NCI-H146 treated with DMSO at 0.1 percent for 48 hours (cell line): ENCODE measurements around the gene PRPF6.

Source experiments
- DNase-seq: peaks from one replicate; lab custom pipeline; 2025; ENCODE audit not compliant: unreplicated experiment; lab: John Stamatoyannopoulos, UW

Gene PRPF6

DNA sequence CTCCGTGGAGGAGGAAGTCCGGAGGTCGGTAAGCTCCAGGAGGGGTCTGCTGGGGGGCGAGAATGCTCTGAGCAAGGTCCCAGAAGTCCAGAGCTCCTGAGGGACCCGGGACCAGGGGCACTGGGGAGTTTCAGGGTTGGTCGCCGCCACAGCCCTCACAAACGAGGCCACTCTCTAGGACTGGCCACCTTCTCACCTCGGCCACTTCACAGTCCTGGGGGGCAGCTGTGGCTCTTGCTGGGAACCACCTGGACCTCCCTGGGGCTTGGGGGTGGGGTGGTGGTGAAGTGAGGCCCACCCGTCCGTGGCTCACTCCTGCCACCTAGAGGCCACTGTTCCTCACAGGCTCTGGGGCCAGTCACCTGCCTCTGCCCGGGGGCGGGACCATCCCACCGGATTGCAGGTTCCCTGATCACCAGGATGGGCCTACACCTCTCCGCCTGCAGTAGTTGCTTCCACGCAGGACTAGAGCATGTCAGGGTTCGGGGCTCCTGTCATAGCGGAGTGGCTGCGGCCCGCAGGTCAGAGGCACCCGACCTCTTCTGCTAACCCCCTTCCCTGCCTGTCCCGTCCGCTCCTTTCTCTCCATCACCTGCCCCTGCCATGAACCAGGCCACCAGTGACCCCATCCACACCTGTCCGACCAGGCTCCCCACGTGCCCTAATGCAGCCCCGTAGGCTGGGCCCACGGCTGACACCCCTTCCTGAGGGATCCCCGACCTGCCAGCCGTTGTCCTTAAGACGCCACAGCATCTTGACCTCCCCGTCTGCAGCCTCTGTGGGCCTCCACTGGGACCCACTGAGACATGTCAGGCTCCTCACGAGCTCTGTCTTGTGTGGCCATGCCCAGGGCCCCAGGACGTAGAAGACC, 76.9 kb downstream of the PRPF6 start:
- DNase-seq: peak; percentile 50

GRCh38 chr20:64058536-64058935, 77.6 kb downstream of the PRPF6 start:
- DNase-seq: no peak

DNA sequence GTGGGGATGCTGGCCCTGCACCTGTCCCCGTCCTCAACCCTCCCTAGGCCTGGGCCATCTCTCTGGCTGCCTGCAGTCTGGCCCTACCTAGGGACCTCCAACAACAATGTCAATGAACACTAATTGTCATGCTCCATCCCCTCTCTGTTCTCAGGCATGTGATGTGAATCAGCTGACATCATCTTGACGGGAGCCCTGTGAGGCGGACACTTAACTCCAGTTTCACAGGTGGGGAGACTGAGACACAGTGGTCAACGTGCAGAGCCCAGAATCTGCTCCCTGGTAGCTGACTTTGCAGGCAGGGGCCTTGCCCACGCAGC, 81.3 kb downstream of the PRPF6 start:
- no peak for DNase-seq

DNA sequence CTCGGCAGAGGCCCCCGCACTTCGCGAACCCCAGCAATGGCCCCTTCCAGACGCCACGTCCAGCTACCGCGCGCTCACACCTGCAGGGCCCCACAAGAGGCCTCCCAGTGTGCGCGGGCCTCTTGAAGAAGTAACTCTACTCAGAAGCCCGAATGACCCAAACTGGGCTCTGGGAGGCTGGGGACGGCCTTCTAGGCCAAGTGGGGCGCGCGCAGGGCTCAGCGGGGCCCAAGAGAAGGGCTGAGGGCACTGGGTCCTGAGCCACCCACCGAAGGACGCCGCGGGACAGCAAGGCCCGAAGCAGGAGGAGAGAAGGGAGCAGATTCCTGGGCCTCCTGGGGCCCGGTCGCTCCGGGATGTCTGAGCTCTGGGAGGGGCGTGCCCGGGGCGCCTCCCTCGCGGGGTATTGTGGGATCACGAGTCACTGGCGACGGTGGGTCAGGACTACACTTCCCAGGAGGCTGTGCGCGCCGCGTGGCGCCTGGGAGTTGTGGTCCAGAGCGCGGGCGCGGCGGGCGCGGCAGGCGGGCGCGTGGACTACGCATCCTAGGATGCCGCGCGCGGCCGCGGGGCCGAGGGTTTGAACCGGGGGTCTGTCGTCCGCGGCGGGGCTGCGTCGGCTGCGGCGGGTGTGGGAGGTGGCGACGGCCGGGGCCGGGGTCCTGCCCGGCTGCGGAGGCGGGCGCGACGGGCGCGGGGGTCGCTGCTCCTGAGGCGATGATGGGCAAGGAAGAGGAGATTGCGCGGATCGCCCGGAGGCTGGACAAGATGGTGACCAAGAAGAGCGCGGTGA, 81.9 kb downstream of the PRPF6 start, which contains the start of gene TCEA2:
Gene TCEA2 (plus strand): TSS at position 603 of the 793 bp plus-strand sequence. CDS start 115 bp downstream, at position 718.
- DNase-seq: peak; percentile 88

DNA sequence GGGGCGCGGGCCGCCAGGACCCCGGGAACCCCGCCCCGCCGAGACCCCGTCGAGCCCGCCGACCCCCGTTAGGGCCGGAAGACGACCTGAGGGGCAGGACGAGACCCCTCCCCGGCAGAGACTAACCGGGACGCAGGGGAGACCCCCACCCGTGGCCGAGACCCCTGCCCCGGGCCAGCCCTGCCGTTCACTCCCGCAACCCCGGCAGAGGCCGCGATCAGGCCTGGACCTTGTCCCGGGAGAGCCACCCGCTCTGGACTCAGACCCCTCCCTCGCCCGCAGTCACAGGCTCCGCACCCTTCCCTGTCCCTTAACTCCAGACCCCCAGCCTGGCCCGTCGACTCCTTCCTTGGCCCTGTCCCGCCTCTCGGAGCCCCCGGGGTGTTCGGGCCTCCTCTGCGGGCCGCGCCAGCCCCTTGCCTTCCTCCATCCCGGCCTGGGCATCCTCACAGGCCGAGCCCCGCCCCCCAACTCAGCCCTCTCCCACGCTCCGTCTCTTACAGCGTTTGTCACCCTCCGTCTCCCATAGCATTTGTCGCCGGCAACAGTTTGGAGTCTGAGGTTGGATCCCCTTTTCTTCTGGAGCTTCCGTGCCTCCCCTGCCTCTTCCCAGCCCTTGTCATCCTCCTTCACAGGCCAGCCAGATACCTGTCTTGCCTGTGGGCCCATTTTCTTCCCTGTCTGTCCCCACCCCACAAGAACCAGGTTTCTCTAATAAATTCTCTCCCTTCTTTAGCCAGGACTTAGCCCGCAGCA, 82.6 kb downstream of the PRPF6 start:
- DNase-seq: no peak

- no peak for DNase-seq
Measured at GRCh38 chr20:64064145-64064698, 83.3 kb downstream of the PRPF6 start.

GRCh38 chr20:64065062-64065973, 84.4 kb downstream of the PRPF6 start:
- peak; percentile 19 for DNase-seq

- no peak for DNase-seq
Measured at GRCh38 chr20:64065974-64066343, 85.0 kb downstream of the PRPF6 start.

DNA sequence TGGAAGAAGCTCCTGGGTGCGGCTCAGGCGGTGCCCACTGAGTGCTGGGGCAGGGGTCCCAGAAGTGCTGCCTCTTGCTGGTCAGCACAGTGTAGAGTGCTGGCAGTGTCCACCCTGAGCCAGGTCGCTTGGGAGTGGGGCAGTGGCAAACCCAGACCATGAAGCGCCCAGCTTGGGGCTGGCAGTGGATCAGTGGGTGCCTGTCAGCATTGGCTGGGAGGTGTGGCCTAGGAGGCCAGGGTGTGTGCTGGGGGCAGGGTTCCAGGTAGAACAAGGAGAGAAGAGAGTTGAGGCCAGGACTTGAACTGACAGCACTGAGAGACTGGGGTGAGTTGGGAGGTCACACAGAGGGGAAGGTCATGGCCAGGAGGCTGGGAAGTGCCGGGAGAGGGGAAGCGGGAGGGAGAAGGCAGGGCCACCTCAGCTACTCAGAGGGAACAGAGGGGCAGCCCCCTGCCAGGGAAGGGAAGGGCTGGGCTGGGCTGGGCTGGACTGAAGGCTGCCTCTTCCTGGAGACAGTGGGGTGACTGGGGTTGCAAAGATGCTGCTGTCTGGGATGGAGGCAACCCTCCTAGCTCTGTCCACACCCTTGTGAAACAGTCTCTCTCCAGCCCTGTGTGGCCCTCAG, 86.2 kb downstream of the PRPF6 start:
- no peak for DNase-seq

DNA sequence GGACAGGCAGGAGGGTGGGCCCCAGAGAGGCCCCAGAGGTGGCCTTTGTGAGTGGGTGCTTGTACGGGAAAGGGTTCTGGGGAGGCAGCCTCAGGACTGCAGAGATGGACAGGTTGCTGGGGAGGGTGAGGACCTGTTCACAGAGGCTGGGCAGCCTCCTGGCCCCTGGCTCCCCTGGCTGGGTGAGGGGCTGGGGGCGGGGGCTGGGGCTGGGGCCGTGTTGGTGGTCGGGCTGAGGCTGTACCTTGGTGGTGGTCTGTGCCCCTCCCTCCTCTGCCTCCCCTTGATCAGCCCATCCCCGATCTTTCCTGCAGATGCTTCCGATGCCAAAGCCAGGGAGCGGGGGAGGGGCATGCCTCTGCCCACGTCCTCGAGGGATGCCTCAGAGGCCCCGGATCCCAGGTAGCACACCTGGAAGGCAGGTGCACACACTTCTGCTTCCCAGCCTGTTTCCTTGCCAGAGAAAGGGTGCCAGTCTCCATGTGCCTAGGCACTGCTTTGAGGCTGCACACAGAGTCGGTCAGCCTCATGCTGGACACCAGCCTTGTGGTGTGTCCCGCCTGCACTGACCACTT, 86.9 kb downstream of the PRPF6 start:
- DNase-seq: no peak

DNA sequence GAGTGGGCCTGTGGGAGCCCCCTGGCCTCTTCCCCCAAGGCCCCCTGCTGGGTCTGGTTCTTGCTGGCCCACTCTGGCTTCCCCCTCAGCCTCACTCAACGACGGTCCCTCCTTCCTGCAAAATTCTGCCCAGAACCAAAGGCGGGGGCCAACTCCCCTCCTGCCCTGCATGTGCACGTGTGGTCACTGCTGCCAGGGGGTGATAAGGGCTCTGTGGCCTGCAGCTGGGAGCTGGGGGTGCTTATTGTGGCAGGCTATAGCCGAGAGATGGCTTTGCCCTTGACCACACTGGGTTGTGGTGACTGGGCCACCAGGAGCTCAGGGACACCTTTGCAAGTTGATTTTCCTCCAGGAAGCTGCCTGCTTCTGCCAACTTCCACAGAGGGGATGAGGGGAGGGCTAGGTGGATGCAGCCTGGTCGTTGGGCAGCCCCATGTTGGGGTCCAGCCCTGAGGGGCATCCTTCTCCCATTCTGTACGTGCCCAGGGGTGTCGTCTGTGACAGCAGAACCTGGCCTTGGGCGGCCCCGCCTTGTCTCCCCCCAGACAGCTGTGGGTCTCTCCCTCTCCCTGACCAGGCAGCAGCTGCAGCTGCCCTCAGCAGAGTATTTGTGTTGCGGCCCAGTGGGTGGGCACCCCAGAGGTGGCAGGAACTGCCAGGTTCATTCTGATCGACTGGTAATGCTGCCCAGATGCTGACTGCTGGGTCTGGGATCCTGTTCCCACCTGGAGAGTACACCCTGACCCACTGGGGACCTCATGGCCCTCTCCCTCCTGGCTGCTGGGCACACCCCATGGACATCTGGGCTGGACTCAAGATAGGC, 87.7 kb downstream of the PRPF6 start:
- no peak for DNase-seq

GRCh38 chr20:64069209-64069613, 88.3 kb downstream of the PRPF6 start:
- DNase-seq: no peak

DNA sequence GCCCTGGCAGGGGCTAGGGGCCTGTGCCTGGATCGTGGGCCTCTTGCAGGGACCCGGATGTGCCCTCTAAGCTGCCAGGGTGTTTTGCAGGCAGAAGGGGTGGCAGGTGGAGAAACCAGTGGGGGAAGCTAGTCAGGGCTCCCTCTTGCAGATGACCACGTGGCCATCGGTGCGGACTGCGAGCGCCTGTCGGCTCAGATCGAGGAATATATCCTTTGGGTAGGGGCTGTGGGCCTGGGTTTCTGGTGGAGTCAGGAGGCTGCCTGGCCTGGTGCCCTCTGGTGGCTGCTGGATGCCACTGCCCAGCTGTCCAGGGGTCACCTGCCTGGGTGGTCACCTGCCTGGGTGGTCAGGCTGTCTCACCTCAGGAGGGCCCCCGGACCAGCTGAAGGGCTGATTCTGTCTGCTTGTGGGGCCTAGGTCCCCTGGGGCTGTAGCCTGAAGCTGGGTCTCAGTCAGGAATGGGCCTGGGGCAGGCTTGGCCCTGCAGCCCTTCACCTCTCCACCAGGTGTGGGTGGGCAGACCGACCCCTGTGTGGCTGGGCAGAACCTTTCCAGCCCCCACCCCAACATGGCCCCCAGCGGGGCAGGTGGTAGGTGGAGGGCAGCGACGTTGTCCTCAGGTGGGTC, 88.8 kb downstream of the PRPF6 start:
- no peak for DNase-seq

GRCh38 chr20:64070244-64070993, 89.5 kb downstream of the PRPF6 start:
- no peak for DNase-seq

DNA sequence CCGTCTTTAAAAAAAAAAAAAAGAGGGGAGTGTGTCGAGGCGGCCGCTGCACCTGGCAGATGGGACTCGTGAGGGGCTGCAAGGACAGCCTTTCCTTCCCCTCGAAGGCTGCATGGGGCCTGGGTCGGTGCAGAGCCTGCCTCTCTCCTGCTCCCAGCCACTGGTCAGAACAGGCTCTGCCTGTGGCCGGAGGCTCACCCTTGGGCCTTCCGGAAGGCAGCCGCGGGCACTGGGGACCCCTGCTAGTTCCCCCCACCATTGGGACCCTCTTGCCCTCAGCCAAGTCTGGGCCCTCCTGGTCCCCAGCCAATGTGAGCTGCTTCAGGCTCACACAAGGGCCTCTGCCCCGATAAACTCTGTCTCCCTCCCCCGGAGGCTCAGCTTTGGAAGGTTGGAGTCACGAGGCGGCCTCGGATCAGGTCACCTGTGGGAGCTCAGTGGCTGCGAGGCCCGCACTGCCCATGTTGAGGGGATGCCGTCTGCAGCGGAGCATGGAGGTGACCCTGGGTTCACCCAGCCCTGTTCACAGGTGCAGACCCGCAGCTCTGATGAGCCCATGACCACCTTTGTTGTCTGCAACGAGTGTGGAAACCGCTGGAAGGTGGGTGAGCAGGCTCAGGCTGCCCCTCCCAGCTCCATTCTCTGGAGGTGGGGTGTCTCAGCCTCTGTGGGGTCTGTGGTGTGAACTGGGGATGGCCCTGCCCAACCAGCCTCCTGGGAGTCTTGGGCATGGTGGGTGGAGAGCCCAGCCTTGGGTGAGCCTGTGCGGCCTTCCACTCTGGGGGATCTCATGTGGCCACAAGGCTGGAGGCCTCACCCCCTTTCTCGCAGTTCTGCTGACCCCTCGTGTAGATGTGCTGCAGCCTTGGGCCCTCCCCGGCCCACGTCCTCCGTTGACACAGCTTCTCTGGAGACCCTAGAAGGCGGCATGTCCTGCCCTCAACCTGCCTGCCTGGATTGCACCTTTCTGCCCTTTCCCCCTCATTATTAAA, 90.7 kb downstream of the PRPF6 start:
- no peak for DNase-seq

DNA sequence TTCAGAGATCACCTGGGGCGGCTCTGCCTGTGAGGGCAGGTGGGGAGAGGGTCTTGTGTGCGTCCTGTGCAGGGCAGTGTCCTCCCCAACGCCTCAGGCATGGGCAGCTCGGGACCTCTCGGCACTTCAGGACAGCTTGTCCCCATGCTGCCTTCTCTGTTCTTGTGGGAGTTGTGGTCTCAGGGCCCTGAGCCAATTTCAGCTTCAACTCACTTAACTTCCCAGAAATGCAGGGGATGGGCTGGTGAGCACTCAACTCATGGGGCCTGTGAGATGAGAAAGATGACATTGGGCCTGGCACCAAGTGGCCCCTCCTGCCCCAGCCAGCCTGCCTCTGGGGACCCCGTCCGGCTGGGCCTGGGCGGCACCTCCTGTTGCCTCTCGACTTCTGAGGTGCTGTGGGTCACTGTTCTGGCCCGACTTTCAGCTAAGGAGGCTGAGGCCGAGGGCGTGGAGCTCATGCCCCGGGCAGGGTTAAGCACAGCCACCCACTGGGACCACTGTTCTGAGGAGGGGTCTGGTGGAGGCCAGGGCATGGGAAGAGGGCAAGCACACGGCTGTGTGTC, 91.6 kb downstream of the PRPF6 start:
- no peak for DNase-seq
